Activated CD4-positive, CD25-positive, alpha-beta regulatory T cell treated with anti-CD3 and anti-CD28 coated beads, Interleukin-2, amount 50 U/mL, for 16 hours (primary cell): ENCODE data around the gene MECP2.
"Not testable (repeated sequence)": the region's sequence is repeated elsewhere in the genome, so short reads cannot be mapped to it uniquely, and the experiment has no call there.

Source experiments
- DNase-seq: peaks from one replicate; pipeline ENCODE4 v3.0.0-alpha.2; 2020; ENCODE audit warnings: low read depth, low spot score

MECP2 gene

DNA sequence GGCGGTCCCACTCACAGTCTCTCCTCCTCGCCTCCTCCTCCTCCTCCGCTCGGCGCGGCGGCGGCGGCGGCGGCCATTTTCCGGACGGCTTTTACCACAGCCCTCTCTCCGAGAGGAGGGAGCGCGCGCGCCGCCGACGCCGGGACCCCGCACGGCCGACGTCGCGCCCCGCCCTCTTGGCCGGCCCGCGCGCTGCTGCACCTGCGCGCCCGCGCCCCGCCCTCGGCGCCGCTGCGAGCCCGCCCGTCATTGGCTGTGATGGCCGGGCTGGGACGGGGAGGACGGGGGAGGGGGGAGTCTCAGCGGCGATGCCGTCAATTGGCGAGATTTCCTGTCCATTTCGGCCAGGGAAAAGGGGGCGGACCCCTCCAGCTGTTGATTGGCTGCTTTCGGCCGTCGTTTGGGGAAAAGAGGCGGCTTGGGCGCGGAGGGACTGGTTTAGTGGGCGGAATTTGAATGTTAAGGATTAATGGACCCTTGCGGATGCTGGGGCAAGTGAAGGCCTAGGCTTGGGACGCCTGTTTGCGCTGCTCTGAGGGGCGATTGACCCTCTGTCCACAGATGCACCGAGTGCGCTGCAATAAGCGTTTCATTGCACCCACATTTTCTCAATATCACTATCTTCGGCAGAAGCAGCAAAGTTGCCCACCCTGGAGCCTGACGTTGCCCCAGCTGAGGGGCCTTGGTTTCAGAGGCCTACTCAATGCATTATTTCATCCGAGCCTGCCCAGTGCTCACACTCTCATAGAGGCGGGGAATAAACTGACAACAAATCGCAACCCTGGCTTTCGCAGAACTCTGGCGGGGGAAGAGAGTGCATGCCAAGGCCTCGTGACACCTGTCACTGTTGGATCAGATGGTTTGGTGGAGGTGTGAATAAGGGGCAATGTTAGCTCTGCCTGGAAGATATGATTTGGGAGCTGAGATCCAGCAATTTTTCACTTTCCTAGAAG lies at the start of gene MECP2:
TSS of gene MECP2 (minus strand) at position 129 of the 953 bp plus-strand sequence.
- peak; percentile 64 for DNase-seq

DNA sequence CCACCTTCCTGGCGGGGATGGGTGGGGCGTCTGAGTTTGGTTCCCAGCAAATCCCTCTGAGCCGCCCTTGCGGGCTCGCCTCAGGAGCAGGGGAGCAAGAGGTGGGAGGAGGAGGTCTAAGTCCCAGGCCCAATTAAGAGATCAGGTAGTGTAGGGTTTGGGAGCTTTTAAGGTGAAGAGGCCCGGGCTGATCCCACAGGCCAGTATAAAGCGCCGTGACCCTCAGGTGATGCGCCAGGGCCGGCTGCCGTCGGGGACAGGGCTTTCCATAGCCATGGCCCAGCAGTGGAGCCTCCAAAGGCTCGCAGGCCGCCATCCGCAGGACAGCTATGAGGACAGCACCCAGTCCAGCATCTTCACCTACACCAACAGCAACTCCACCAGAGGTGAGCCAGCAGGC lies 46.5 kb upstream of the MECP2 start, which contains the start of gene OPN1LW:
TSS of gene OPN1LW (plus strand) at position 234 of the 400 bp plus-strand sequence. CDS start at position 275, 41 bp downstream.
- DNase-seq, result not testable (repeated sequence)

DNA sequence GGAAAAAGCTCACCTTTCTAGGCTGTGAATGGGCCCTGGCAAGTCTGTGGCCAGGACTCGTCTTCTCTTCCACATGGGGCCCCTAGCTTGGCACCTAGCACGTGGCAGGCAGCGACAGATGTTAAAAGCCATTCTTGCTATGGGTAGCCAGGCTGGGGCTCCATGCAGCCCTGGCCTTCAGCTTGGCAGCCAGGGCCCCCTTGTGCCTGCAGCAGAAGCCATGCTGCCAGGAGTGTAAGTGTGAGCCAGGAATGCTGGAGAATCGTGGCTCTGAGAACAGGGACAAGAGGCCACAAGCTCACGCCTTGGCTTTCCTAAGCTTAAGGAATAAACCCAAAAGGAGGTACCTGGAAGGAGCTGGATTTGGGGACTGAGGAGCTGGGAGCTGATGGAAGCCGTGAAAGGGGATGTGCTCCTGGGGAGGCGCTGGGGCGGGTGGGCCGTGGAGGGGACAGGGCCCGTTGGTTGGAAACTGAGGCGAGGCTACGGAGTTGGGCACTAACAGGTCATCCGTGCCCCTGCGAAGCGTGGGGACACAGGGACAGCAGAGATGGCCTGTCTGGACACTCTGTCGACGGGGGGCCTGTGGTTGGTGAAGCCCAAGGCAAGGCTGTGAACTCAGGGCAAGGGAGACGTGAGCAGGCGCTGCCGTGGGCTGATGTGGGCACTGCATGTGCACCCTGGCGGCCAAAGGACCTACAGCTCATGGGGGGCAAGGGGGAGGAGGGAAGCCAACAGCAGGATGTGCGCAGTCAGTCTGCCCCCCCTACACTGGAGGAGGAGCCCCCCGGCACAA lies 45.6 kb upstream of the MECP2 start:
- no peak for DNase-seq

DNA sequence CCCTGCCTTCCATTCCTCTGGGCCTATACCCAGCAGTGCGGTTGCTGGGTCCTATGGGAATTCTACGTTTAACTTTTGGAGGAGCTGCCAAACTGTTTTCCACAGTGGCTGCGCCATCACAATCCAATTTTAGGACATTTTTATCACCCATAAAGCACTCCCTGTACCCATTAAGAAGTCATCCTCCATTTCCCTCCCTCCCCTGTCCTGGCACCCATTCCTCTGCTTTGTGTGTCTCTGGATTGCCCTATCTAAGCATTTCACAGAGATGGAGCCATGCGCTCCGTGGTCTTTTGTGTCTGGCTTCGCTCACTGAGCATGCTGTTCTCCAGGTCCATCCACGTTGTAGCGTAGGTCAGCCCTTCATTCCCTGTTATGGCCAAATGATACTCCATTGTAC lies 44.9 kb upstream of the MECP2 start:
- DNase-seq, result no peak

DNA sequence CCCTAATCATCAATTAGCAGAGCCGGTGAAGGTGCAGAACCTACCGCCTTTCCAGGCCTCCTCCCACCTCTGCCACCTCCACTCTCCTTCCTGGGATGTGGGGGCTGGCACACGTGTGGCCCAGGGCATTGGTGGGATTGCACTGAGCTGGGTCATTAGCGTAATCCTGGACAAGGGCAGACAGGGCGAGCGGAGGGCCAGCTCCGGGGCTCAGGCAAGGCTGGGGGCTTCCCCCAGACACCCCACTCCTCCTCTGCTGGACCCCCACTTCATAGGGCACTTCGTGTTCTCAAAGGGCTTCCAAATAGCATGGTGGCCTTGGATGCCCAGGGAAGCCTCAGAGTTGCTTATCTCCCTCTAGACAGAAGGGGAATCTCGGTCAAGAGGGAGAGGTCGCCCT lies 43.2 kb upstream of the MECP2 start:
- no peak for DNase-seq

DNA sequence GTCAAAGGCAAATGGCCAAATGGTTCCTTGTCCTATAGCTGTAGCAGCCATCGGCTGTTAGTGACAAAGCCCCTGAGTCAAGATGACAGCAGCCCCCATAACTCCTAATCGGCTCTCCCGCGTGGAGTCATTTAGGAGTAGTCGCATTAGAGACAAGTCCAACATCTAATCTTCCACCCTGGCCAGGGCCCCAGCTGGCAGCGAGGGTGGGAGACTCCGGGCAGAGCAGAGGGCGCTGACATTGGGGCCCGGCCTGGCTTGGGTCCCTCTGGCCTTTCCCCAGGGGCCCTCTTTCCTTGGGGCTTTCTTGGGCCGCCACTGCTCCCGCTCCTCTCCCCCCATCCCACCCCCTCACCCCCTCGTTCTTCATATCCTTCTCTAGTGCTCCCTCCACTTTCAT lies 42.7 kb upstream of the MECP2 start:
- no peak for DNase-seq

DNA sequence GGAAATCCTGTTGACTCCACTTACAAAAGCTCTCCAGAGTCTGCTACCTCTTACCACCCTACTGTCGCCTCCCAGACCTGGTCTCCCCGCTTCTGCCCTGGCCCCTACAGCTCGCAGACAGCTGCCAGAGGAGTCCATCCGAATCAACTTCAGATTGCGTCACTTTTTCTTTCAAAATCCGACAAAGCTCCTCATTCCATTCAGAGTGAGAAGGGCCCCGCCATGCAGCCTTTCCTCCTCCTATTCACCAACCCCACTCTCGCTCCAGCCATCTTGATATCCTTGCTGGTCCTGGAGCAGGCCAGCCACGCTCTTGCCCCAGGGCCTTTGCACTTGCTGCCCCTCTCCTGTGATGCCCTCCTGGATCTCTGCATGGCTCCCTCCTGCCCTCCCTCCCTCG lies 41.3 kb upstream of the MECP2 start:
- no peak for DNase-seq

DNA sequence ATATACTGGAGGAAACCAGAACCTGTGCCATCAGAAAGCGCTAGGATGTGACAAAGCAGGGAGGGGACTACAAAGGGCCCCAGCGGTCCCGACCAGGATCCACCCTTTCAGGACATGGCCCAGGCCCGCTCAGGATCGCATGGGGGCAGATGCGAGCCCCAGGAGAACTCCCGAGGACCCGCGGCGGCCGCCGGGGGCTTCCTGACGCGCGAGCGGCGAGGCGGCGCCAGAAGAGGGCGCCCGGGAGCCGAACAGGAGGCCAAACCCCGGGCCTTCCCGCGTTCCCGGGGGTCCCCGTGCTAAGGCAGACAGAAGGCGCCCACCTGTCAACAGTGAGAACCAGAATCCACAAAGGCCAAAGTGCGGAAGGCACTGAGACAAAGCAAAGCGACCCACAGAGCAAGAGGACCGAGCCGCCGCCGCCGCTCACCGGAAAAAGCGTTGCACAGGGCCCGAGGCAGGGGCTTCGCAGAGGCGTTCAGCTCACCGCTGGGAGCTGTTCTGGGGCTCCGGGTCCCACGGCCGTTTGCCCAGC lies 39.2 kb upstream of the MECP2 start:
- peak; percentile 31 for DNase-seq

DNA sequence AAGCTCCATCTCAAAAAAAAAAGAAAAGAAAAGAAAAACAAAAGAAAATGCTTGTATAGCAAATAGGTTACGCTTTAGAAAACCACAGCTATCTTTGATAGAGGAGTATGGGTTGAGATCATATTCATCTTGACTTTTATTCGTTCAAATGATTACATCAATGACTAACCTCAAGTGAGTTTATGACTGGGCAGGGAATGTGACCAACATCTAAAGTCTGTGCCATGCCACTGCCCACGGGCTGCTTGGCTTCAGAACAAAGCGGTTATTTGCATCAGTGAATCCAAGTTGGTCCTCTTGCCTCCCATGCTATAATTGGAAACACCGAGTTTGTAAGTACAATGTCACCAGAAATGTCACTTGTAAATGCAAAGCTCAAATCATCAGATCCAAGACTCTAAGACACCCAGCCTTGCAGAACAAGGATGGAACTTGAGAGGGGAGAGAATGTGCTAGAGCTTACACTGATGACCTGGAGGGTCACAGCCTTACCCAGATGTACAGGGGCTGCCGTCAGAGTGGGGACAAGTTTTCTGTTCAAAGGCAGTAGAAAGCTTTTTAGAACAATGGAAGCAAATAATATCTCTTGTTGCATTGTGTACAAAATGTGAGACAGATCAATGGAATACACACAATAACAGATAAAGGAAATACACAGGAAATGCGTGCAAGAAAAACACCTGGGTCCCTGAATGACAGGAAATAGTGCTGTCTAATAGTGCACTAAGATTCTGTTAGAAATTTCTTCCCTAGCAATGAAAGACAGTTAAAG lies 38.1 kb upstream of the MECP2 start:
- no peak for DNase-seq

DNA sequence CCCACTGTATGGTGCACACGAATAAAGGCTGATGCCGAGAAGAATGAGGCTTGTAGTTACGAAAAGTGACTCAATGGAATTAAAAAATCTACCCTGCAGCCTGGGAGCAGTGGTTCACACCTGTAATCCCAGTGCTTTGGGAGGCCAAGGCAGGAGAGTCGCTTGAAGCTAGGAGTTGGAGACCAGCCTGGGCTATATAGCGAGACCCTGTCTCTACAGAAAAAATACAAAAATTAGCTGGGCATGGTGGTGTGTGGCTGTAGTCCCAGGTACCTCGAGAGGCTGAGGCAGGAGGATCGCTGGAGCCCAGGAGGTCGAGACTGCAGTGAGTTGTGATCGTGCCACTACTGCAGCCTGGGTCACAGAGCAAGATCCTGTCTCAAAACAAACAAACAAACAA lies 34.8 kb upstream of the MECP2 start:
- no peak for DNase-seq

DNA sequence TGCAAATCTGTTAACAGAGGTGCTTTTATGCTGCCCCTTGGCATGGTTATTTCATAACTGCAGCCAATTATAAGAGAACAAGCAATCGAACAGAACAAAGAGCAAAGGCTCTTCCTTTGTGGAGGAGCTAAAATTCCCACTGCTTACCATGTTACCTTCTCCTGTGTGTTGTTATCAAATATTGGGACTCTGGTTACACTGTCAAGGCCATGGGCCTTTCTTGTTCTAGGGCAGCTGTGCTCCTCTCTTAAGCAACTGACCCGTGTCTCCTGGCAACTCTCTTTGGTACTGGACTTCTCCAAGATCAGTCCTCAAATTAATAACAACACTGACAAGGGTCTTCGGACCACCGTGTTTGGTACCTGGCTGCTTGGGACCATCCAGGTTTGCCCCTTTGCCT lies 34.4 kb upstream of the MECP2 start:
- DNase-seq, result no peak

DNA sequence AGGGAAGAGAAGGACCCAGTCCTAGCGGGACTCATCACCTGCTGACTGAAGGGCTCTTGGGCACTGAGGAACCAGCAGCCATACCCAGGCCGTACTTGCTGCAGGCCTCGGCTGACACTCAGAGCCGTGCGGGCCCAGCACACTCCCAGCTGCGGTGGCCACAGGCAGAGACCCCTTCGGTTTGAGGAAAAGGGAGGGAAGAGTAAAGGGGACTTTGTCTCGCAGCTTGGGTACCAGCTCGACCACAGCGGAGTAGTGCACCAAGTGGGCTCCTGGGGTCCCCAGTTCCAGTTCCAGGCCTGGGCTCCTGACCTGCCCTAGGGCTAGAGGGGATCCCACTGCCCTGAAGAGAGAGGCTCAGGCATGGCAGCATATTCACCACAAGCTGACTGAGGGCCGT lies 28.6 kb upstream of the MECP2 start:
- no peak for DNase-seq

DNA sequence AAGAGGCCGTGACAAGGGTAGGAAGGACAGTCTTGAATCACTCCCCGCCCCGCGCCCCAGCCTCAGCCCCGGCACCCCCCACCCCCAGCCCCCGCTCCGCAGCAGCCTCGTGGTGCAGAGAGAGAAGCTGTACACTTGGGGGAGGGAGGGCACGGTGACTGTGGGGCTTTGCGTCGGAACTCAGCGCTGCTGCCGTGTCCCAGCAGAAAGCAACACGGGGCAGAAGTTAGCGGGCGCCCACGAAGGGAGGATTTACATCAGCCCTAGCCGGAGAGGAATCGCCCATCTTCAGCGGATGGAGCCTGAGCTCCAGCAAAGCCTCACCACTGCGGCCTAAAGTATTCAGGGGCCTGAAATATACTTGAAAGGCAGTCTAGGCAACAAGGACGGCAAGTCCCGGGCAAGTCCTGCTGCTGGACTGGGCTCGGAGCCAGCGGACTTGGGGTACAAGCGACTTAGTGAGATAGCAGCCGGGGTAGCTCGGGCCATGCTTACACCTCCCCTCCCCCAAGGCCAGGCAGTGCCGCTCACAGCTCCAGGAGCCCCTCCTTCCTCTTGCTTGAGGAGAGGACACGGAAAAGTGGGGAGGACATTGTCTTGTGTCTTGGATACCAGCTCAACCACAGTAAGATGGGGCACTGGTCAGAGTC lies 28.0 kb upstream of the MECP2 start:
- DNase-seq, result no peak

DNA sequence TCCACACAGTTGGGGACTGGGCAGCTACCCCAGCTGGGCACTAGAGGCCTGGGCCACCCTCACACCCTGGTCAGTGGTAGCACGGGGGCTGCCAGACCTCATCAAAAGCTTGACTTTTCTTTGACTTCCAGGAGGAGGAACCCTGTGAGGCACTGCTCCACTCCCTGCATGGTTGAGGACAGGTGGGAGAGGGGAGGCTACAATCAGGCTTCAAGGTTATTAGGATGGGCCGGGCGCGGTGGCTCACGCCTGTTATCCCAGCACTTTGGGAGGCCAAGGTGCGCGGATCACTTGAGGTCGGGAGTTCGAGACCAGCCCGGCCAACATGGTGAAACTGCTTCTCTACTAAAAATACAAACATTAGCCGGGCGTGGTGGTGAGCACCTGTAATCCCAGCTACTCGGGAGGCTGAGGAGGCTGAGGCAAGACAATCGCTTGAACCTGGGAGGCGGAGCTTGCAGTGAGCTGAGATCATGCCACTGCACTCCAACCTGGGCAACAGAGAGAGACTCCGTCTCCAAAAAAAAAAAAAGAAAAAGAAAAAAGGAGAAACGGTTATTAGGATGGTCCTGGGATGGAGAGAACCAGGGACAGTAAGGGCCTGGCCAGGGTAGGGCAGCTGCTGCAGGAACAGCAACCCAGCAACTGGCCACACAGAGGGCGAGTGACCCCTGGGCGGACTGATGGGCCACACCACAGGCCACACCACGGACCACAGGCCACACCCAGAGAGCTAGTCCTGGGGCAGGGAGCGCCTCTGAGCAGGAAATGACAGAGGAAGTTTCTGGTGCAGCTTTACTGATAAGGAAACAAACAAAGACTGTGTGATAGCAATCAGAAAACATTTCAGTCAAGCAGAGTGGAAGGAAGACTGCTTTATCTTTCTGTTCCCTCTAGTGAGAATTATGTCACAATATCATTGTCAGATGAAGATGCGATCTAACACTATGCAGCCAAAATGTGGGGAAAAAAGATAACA lies 26.0 kb upstream of the MECP2 start:
- DNase-seq, result no peak

DNA sequence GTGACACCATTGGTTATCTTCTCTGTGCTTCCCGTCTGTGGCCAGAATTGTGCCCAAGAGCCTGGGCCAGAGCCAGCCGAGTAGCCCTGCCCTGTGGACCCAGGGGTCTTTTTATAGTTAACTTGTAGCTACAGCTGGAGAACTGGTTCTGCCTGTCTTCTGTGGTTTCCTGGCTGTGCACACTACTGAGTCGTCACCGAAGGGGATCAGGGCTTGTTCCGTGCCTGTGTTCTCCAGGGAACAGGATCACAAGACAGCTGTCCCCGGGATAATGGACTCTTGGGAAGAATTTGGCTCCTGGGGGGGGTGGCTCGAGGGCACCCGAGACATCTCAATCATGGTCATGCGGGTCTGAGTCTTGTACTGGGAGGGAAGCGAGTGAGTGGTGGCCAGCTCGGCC lies 24.4 kb upstream of the MECP2 start:
- no peak for DNase-seq

DNA sequence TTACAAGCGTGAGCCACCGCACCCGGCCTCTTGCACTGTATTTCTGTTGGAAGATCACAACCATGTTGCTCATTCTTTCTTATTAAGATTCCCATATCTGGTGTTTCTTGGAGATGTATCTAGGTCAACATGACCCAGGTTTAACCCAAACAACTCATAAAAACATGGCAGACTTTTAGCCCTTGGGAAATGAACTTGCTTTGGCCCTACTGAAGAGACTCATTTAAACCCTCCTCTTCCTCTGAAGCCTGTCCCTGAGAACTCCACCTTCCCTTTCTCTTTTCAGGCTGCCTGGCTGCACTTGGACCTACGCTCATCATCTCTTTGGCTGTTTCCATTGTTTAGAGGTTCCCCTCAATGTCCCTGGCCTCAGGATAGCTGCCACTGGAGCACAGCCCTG lies 23.7 kb upstream of the MECP2 start:
- DNase-seq, result no peak

DNA sequence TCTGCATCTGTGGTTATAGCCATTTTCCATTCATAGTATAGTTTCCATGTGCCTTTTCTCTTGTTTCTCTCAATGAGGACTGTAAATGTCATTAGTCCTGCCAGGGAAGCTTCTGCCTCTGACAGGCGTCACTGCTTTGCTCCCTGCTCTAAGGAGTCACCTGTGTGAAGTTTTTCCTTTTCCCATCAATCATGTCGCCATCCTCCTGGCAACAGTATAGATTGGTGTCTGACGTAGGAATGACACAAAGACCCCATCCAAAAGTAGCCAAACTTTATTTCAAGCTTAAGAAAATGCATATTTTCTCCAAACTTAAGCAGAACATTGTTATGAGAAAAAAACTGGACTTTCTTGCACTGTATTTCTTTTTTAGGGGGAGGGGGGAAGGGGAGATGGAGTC lies 23.1 kb upstream of the MECP2 start:
- no peak for DNase-seq

DNA sequence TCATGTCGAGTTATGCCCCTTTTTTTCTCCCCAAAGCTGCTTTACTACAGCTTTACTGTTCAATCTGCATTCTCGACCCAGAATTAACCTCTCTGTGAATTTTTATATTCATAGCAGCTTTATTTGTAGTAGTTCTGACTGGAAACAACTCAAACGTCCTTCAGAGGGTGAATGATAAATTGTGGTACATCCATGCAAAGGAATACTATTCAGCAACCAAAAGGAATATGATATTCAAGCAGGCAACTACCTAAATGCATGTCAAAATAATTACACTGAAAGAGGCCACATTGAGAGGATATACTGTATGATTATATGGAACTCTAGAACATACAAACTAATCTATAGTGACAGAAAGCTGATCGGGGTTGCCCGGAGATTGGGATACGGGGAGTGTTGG lies 20.0 kb upstream of the MECP2 start:
- DNase-seq, result no peak

DNA sequence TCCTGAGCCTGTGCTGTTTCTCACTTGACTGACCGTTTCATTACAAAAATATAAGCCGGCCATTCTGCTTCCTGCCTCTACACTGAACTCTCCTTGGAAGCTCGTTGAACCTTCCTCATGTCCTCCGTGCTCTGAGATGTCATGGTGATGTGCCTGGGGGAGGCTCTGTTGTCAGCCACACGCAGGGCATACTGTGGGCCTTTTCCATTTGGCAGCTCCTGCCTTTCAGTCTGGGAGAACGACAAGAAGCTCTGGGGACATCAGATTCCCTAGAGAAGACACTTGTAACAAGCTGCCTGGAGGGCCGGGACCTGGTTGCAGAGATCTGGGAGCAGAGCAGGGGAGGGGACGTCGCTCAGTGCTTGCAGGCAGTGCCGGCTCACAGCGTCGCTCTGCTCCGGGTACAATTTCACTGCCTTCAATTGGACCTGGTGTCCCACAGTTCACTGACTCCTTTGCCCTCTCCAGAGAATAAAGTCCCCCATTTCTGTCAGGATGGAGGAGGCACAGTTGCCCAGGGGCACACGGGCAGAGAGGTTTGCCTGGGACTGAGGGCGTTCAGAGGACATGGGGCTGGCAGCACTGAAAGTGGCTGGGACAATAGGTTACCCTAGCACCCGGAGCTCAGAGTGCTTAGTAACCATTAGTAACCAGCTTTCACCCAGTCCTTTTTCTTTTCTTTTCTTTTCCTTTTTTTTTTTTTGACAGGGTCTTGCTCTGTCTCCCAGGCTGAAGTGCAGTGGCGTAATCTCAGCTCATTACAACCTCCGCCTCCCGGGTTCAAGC lies 19.1 kb upstream of the MECP2 start:
- no peak for DNase-seq
